Activated CD8-positive, alpha-beta memory T cell treated with anti-CD3 and anti-CD28 coated beads, Interleukin-2, amount 10 ng/mL, durations not matched to agents 7 days and 5 days (primary cell): ENCODE measurements around the gene IL2RA. TPM values are rescaled to one million over a fixed set of nuclear protein-coding genes. Genes with fewer than 3 reads are reported as not detected.
"Not testable (repeated sequence)": the region's sequence is repeated elsewhere in the genome, so short reads cannot be mapped to it uniquely, and the experiment has no call there.

Experiments used
- ATAC-seq: fragments of 150-1000 bp; cut with Tn5 transposase; one replicate; pipeline ENCODE4 v1.10.0; 2021; ENCODE audit warnings: moderate library complexity
- CTCF ChIA-PET: fragments of 350-600 bp; sonication (Branson Sonifier 250); formaldehyde crosslinking; loops from one replicate; lab custom pipeline; 2021; ENCODE audit warnings: antibody characterized with exemption; lab: Charles Lee
- DNase-seq: peaks from one replicate; pipeline ENCODE4 v3.0.0-alpha.2; 2020
- H3K27ac Mint-ChIP-seq: one replicate; pipeline ENCODE4 v1.8.0; 2021; ENCODE audit warnings: mild to moderate bottlenecking, mixed read lengths
- H3K27me3 Mint-ChIP-seq: one replicate; pipeline ENCODE4 v1.8.0; 2021; ENCODE audit warnings: mixed read lengths
- H3K36me3 Mint-ChIP-seq: one replicate; pipeline ENCODE4 v1.8.0; 2021; ENCODE audit warnings: mild to moderate bottlenecking, mixed read lengths
- H3K4me1 Mint-ChIP-seq: one replicate; pipeline ENCODE4 v1.8.0; 2021; ENCODE audit warnings: mixed read lengths
- H3K4me3 Mint-ChIP-seq: one replicate; pipeline ENCODE4 v1.8.0; 2021; ENCODE audit warnings: mild to moderate bottlenecking, moderate library complexity, mixed read lengths
- H3K9me3 Mint-ChIP-seq: one replicate; pipeline ENCODE4 v1.8.0; 2022; ENCODE audit warnings: low read depth, mixed read lengths
- total RNA-seq, 2 experiments: library from RNA; stranded (reverse); gene quantifications; one replicate each; pipeline ENCODE4 v1.2.3, GENCODE V29; 2021

Gene IL2RA
- total RNA-seq, 2 experiments from 2014 or later: 302 to 832 TPM

DNA sequence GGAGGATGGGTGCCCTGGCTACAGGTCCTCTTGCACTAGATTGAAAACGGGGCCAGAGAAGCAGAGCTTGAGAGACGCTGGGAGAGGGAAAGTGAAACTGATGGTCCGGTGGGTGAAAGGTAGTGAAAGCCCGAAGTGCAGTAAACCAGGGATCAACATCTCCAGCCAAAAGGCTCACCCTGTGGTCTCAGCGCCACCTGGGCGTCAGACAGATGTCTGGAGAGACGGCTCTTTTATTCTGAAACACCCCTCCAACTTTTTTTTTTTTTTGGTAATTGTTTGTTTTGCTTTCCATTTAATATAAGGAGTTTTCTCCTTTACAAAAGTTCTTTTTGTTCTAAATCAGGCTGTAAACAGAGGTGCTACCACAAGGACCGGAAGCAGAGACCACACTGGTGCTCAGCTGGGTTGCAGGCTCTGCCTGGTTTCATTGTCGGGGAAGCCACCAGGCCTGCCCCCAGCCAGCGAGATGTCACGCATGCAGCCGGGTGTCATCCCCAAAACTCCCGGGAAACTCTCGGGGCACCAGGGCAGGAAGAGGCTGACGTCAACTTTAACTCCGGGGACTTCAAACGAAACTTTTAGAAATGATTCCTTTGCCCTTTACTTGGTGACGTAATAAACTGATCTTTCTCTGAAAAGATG is 11.2 kb downstream of the IL2RA start:
- no peaks in the 10 kb centered on the region for H3K9me3 Mint-ChIP-seq
- DNase-seq (peak; percentile 97), ATAC-seq (peak; percentile 67)
- H3K4me3 Mint-ChIP-seq: peak overlapping the region; percentile 76
- CTCF ChIA-PET: interaction anchor here (0.5 to 4.8 kb wide), 17 partner anchors 12 to 533 kb away, joined by 3 to 51 read pairs (median 4); partner anchors contain the start of gene IL2RA
- no peaks in the 10 kb centered on the region for H3K27me3 Mint-ChIP-seq
- H3K27ac Mint-ChIP-seq: peak overlapping the region; percentile 88
- peaks cover 86% of the 10 kb centered on the region for H3K4me1 Mint-ChIP-seq
- H3K36me3 Mint-ChIP-seq: peaks cover 78% of the 10 kb centered on the region

DNA sequence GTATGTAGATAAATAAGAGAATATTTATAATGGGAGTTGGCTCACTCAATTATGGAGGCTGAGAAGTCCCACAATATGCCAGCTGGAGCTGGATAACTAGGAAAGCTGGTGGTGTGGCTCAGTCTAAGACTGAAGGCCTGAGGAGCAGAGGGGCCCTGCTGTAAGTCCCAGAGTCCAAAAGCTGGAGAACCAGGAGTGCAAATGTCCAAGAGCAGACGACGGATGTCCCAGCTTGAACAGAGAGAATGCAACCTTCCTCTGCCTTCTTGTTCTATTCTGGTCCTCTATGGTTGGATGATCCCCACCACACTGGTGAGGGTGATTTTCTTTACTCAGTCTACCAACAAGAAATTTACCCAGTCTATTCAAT is 13.2 kb downstream of the IL2RA start:
- no peak for ATAC-seq
- H3K27me3 Mint-ChIP-seq: no peaks in the 10 kb centered on the region
- DNase-seq: no peak
- CTCF ChIA-PET: interaction anchor here (0.9 to 1.8 kb wide), 3 partner anchors 15 to 73 kb away, joined by 3 to 7 read pairs (median 3); no protein-coding TSS in a partner anchor
- H3K36me3 Mint-ChIP-seq: peaks cover 82% of the 10 kb centered on the region
- H3K27ac Mint-ChIP-seq: peak overlapping the region; percentile 88
- H3K4me1 Mint-ChIP-seq: peaks cover 91% of the 10 kb centered on the region
- H3K9me3 Mint-ChIP-seq: no peaks in the 10 kb centered on the region
- H3K4me3 Mint-ChIP-seq: peak overlapping the region; percentile 76

- Mint-ChIP-seq H3K4me3 (peak overlapping the region; percentile 1), H3K4me1 (peaks cover 91% of the 10 kb centered on the region), H3K27ac (peak overlapping the region; percentile 88), H3K9me3 (no peaks in the 10 kb centered on the region), H3K27me3 (no peaks in the 10 kb centered on the region), H3K36me3 (peaks cover 81% of the 10 kb centered on the region)
- CTCF ChIA-PET: interaction anchor here (0.9 to 1.8 kb wide), 3 partner anchors 15 to 72 kb away, joined by 3 to 7 read pairs (median 3); no protein-coding TSS in a partner anchor
- ATAC-seq (no peak), DNase-seq (no peak)
These were observed 13.7 kb downstream of the IL2RA start for GRCh38 chr10:6048281-6049030.

GRCh38 chr10:6047847-6048246 is 14.3 kb downstream of the IL2RA start:
- CTCF ChIA-PET: interaction anchor here (1.2 kb wide), 1 partner anchor 42 kb away, joined by 4 read pairs; no protein-coding TSS in a partner anchor
- ATAC-seq: no peak
- DNase-seq: no peak
- Mint-ChIP-seq H3K4me3 (peak overlapping the region; percentile 1), H3K27ac (peak overlapping the region; percentile 44), H3K9me3 (no peaks in the 10 kb centered on the region), H3K27me3 (no peaks in the 10 kb centered on the region), H3K4me1 (peaks cover 90% of the 10 kb centered on the region), H3K36me3 (peaks cover 81% of the 10 kb centered on the region)

- no peaks in the 10 kb centered on the region for H3K27me3 Mint-ChIP-seq
- CTCF ChIA-PET: interaction anchor here (1.2 to 1.9 kb wide), 2 partner anchors 33 to 43 kb away, joined by 4 to 8 read pairs; no protein-coding TSS in a partner anchor
- peak overlapping the region; percentile 81 for H3K27ac Mint-ChIP-seq
- H3K4me1 Mint-ChIP-seq: peaks cover 87% of the 10 kb centered on the region
- H3K4me3 Mint-ChIP-seq: peak overlapping the region; percentile 57
- DNase-seq: peak; percentile 41
- H3K9me3 Mint-ChIP-seq: no peaks in the 10 kb centered on the region
- no peak for ATAC-seq
- H3K36me3 Mint-ChIP-seq: peaks cover 80% of the 10 kb centered on the region
These were observed 15.2 kb downstream of the IL2RA start for GRCh38 chr10:6046773-6047611.

GRCh38 chr10:6045878-6046772 is 16.0 kb downstream of the IL2RA start:
- Mint-ChIP-seq H3K4me1 (peaks cover 91% of the 10 kb centered on the region), H3K4me3 (peak overlapping the region; percentile 57), H3K27ac (peak overlapping the region; percentile 81), H3K27me3 (no peaks in the 10 kb centered on the region), H3K9me3 (no peaks in the 10 kb centered on the region), H3K36me3 (peaks cover 81% of the 10 kb centered on the region)
- DNase-seq (no peak), ATAC-seq (peak; percentile 12)
- CTCF ChIA-PET: interaction anchor here (0.9 to 1.9 kb wide), 6 partner anchors 12 to 91 kb away, joined by 3 to 8 read pairs (median 6); no protein-coding TSS in a partner anchor

GRCh38 chr10:6045314-6045848 is 16.8 kb downstream of the IL2RA start:
- CTCF ChIA-PET: interaction anchor here (0.9 to 1.9 kb wide), 6 partner anchors 13 to 91 kb away, joined by 3 to 8 read pairs (median 6); no protein-coding TSS in a partner anchor
- peak overlapping the region; percentile 81 for H3K27ac Mint-ChIP-seq
- H3K27me3 Mint-ChIP-seq: no peaks in the 10 kb centered on the region
- H3K36me3 Mint-ChIP-seq: peaks cover 79% of the 10 kb centered on the region
- H3K4me3 Mint-ChIP-seq: peak overlapping the region; percentile 57
- peaks cover 90% of the 10 kb centered on the region for H3K4me1 Mint-ChIP-seq
- peak; percentile 22 for ATAC-seq
- DNase-seq: peak; percentile 76
- no peaks in the 10 kb centered on the region for H3K9me3 Mint-ChIP-seq

GRCh38 chr10:6044751-6045313 is 17.3 kb downstream of the IL2RA start:
- DNase-seq (no peak), ATAC-seq (peak; percentile 41)

GRCh38 chr10:6044060-6044459 is 18.1 kb downstream of the IL2RA start:
- no peaks in the 10 kb centered on the region for H3K27me3 Mint-ChIP-seq

More at GRCh38 chr10:6044751-6045313, 17.3 kb downstream of the IL2RA start:
- CTCF ChIA-PET: interaction anchor here (0.9 to 2.3 kb wide), 6 partner anchors 13 to 45 kb away, joined by 3 to 8 read pairs (median 6); no protein-coding TSS in a partner anchor
- no peaks in the 10 kb centered on the region for H3K27me3 Mint-ChIP-seq
- H3K27ac Mint-ChIP-seq: peak overlapping the region; percentile 81
- H3K4me3 Mint-ChIP-seq: peak overlapping the region; percentile 57
- no peaks in the 10 kb centered on the region for H3K9me3 Mint-ChIP-seq
- H3K36me3 Mint-ChIP-seq: peaks cover 81% of the 10 kb centered on the region
- H3K4me1 Mint-ChIP-seq: peaks cover 89% of the 10 kb centered on the region

GRCh38 chr10:6043377-6043776 is 18.8 kb downstream of the IL2RA start:
- Mint-ChIP-seq H3K27ac (peak overlapping the region; percentile 33), H3K36me3 (peaks cover 82% of the 10 kb centered on the region), H3K4me1 (peaks cover 89% of the 10 kb centered on the region)
- not testable (repeated sequence) for ATAC-seq, H3K9me3 Mint-ChIP-seq, H3K4me3 Mint-ChIP-seq, H3K27me3 Mint-ChIP-seq, DNase-seq
- CTCF ChIA-PET: interaction anchor here (1.2 to 2.3 kb wide), 4 partner anchors 9 to 43 kb away, joined by 3 to 7 read pairs (median 4); no protein-coding TSS in a partner anchor

More at GRCh38 chr10:6044060-6044459, 18.1 kb downstream of the IL2RA start:
- ATAC-seq (no peak), DNase-seq (no peak)
- Mint-ChIP-seq H3K4me3 (peak overlapping the region; percentile 6), H3K4me1 (peaks cover 89% of the 10 kb centered on the region), H3K27ac (peak overlapping the region; percentile 81), H3K9me3 (no peaks in the 10 kb centered on the region), H3K36me3 (peaks cover 81% of the 10 kb centered on the region)
- CTCF ChIA-PET: interaction anchor here (1.2 to 2.3 kb wide), 4 partner anchors 8 to 42 kb away, joined by 3 to 7 read pairs (median 4); no protein-coding TSS in a partner anchor

DNA sequence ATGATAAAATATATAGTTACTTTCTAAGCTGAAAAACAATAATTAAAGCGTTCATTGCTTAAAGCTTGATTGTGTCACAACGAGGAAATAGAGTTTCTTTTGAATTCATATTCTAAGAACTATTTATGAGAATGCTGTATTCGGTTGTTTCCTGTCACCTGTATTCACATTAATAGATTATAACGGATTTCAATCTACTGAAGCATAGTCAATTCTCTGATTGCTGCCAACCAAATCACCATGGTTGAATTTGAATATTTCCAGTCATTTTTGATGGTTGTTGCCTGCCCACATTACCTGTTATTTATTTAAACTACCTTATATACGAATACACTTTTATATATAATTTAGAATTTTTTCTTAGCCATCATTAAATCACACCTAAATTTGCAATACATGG is 22.0 kb downstream of the IL2RA start:
- CTCF ChIA-PET: no interaction called here
- Mint-ChIP-seq H3K27ac (no peak overlapping the region), H3K27me3 (no peaks in the 10 kb centered on the region), H3K4me1 (peaks cover 89% of the 10 kb centered on the region), H3K9me3 (no peaks in the 10 kb centered on the region), H3K36me3 (peaks cover 83% of the 10 kb centered on the region), H3K4me3 (no peak overlapping the region)
- ATAC-seq (no peak), DNase-seq (no peak)
